WTC11 (cell line): Measurements from ENCODE around the gene BNC2. TPM values are rescaled to one million over a fixed set of nuclear protein-coding genes. Genes with fewer than 3 reads are reported as not detected.

Experiments
- ATAC-seq: fragments of 200-7000 bp; cut with Tn5 transposase; 2 replicates; pipeline ENCODE4 v1.10.0; 2021; ENCODE audit warnings: mild to moderate bottlenecking, moderate library complexity
- CTCF ChIA-PET: fragments of 300-600 bp; sonication (Branson Sonifier 250); formaldehyde crosslinking; loops from one replicate; lab custom pipeline; 2021; ENCODE audit warnings: antibody characterized with exemption; lab: Charles Lee
- POLR2A ChIA-PET: fragments of 350-600 bp; sonication (Branson Sonifier 250); formaldehyde crosslinking; loops from one replicate; lab custom pipeline; 2021; ENCODE audit warnings: antibody characterized with exemption; lab: Charles Lee
- DNase-seq: peaks from one replicate; pipeline ENCODE4 v3.0.0; 2021; ENCODE audit warnings: low spot score
- H3K27ac Mint-ChIP-seq: 2 replicates; pipeline ENCODE4 v1.8.0; 2021; ENCODE audit warnings: mixed read lengths
- H3K27me3 Mint-ChIP-seq: 2 replicates; pipeline ENCODE4 v1.8.0; 2021; ENCODE audit warnings: low read depth, mild to moderate bottlenecking, moderate library complexity, mixed read lengths
- H3K36me3 Mint-ChIP-seq: 2 replicates; pipeline ENCODE4 v1.8.0; 2021; ENCODE audit warnings: mixed read lengths
- H3K4me1 Mint-ChIP-seq: 2 replicates; pipeline ENCODE4 v1.8.0; 2022; ENCODE audit warnings: mixed read lengths
- H3K4me3 Mint-ChIP-seq: 2 replicates; pipeline ENCODE4 v1.8.0; 2021; ENCODE audit warnings: mild to moderate bottlenecking, moderate library complexity, mixed read lengths
- H3K9me3 Mint-ChIP-seq: 2 replicates; pipeline ENCODE4 v1.8.0; 2021; ENCODE audit warnings: mixed read lengths
- E2F1 ChIP-seq: sonication (generic); formaldehyde crosslinking; IDR thresholded peaks from 2 replicates; pipeline ENCODE4 v1.8.0; 2022; ENCODE audit warnings: mild to moderate bottlenecking, missing genetic modification reagents
- ERG ChIP-seq: fragments of 250-450 bp; sonication (Bioruptor Pico); IDR thresholded peaks from 2 replicates; pipeline ENCODE4 v1.8.0; 2021; ENCODE audit warnings: mild to moderate bottlenecking
- FOXP1 ChIP-seq: sonication (generic); formaldehyde crosslinking; IDR thresholded peaks from 2 replicates; pipeline ENCODE4 v1.8.0; 2022; ENCODE audit warnings: missing genetic modification reagents, mild to moderate bottlenecking, moderate library complexity, borderline replicate concordance
- GABPB1 ChIP-seq: sonication (generic); formaldehyde crosslinking; IDR thresholded peaks from 2 replicates; pipeline ENCODE4 v1.8.1; 2023; ENCODE audit warnings: mild to moderate bottlenecking, missing genetic modification reagents
- IRF1 ChIP-seq: sonication (generic); formaldehyde crosslinking; IDR thresholded peaks from 2 replicates; pipeline ENCODE4 v1.8.0; 2023; ENCODE audit warnings: missing genetic modification reagents
- IRF2 ChIP-seq: sonication (generic); formaldehyde crosslinking; IDR thresholded peaks from 2 replicates; pipeline ENCODE4 v1.8.0; 2022; ENCODE audit warnings: low read depth, missing genetic modification reagents, borderline replicate concordance
- JAZF1 ChIP-seq: fragments of 250-450 bp; sonication (Bioruptor Pico); IDR thresholded peaks from 2 replicates; pipeline ENCODE4 v1.9.0; 2021; ENCODE audit warnings: moderate library complexity, mild to moderate bottlenecking, inconsistent platforms
- MAX ChIP-seq: sonication (generic); formaldehyde crosslinking; IDR thresholded peaks from 2 replicates; pipeline ENCODE4 v1.8.0; 2022; ENCODE audit warnings: mild to moderate bottlenecking, missing genetic modification reagents
- NFATC4 ChIP-seq: fragments of 250-450 bp; sonication (Bioruptor Pico); IDR thresholded peaks from 2 replicates; pipeline ENCODE4 v1.9.0; 2021; ENCODE audit warnings: mild to moderate bottlenecking
- NR1H2 ChIP-seq: sonication (generic); formaldehyde crosslinking; IDR thresholded peaks from 2 replicates; pipeline ENCODE4 v1.9.0; 2021; ENCODE audit warnings: mild to moderate bottlenecking, moderate library complexity, missing genetic modification reagents
- NR2C2 ChIP-seq: sonication (generic); formaldehyde crosslinking; IDR thresholded peaks from 2 replicates; pipeline ENCODE4 v1.8.0; 2022; ENCODE audit warnings: mild to moderate bottlenecking, missing genetic modification reagents
- NR3C1 ChIP-seq: sonication (generic); formaldehyde crosslinking; conservative IDR thresholded peaks from 2 replicates; pipeline ENCODE4 v1.8.1; 2023; ENCODE audit warnings: low read depth, mild to moderate bottlenecking, missing genetic modification reagents
- PRRX2 ChIP-seq: fragments of 250-450 bp; sonication (Bioruptor Pico); IDR thresholded peaks from 2 replicates; pipeline ENCODE4 v1.8.0; 2021; ENCODE audit warnings: mild to moderate bottlenecking
- TEAD1 ChIP-seq: sonication (generic); formaldehyde crosslinking; IDR thresholded peaks from 2 replicates; pipeline ENCODE4 v1.8.0; 2022; ENCODE audit warnings: mild to moderate bottlenecking, missing genetic modification reagents
- TEAD4 ChIP-seq: sonication (generic); formaldehyde crosslinking; IDR thresholded peaks from 2 replicates; pipeline ENCODE4 v1.8.0; 2022; ENCODE audit warnings: mild to moderate bottlenecking, missing genetic modification reagents
- TP53 ChIP-seq: sonication (generic); formaldehyde crosslinking; IDR thresholded peaks from 2 replicates; pipeline ENCODE4 v1.8.1; 2023; ENCODE audit warnings: mild to moderate bottlenecking, missing genetic modification reagents
- ZMAT4 ChIP-seq: fragments of 250-450 bp; sonication (Bioruptor Pico); IDR thresholded peaks from 2 replicates; pipeline ENCODE4 v1.9.0; 2021; ENCODE audit warnings: mild to moderate bottlenecking
- ZNF138 ChIP-seq: sonication (generic); formaldehyde crosslinking; conservative IDR thresholded peaks from 2 replicates; pipeline ENCODE4 v1.8.1; 2022; ENCODE audit warnings: mild to moderate bottlenecking, moderate library complexity, missing genetic modification reagents
- ZNF263 ChIP-seq: sonication (generic); formaldehyde crosslinking; IDR thresholded peaks from 2 replicates; pipeline ENCODE4 v1.8.1; 2022; ENCODE audit warnings: low read depth, mild to moderate bottlenecking, moderate library complexity, missing genetic modification reagents
- ZNF281 ChIP-seq: sonication (generic); formaldehyde crosslinking; IDR thresholded peaks from 2 replicates; pipeline ENCODE4 v1.8.0; 2023; ENCODE audit warnings: mild to moderate bottlenecking, missing genetic modification reagents
- ZNF317 ChIP-seq: sonication (generic); formaldehyde crosslinking; IDR thresholded peaks from 2 replicates; pipeline ENCODE4 v1.8.1; 2023; ENCODE audit warnings: low read depth, mild to moderate bottlenecking, moderate library complexity, missing genetic modification reagents, borderline replicate concordance
- ZNF396 ChIP-seq: fragments of 250-450 bp; sonication (Bioruptor Pico); IDR thresholded peaks from 2 replicates; pipeline ENCODE4 v1.8.0; 2021; ENCODE audit warnings: mild to moderate bottlenecking, moderate library complexity, borderline replicate concordance
- ZNF425 ChIP-seq: fragments of 250-450 bp; sonication (Bioruptor Pico); conservative IDR thresholded peaks from 2 replicates; pipeline ENCODE4 v1.9.0; 2021; ENCODE audit warnings: mild to moderate bottlenecking
- ZNF671 ChIP-seq: fragments of 250-450 bp; sonication (Bioruptor Pico); IDR thresholded peaks from 2 replicates; pipeline ENCODE4 v1.8.0; 2021; ENCODE audit warnings: mild to moderate bottlenecking
- ZSCAN18 ChIP-seq: fragments of 250-450 bp; sonication (Bioruptor Pico); IDR thresholded peaks from 2 replicates; pipeline ENCODE4 v2.1.2; 2022; ENCODE audit warnings: mild to moderate bottlenecking, moderate library complexity
- total RNA-seq: library from RNA; stranded (reverse); gene quantifications from 3 replicates; pipeline ENCODE4 v1.2.3, GENCODE V29; 2021

Gene BNC2
- total RNA-seq, 1 experiment from 2014 or later, result 33.3 TPM

GRCh38 chr9:16510482-16510881, 360.0 kb downstream of the BNC2 start:
- Mint-ChIP-seq H3K4me3 (no peak overlapping the region), H3K4me1 (peaks cover 48% of the 10 kb centered on the region), H3K27ac (peak overlapping the region; percentile 51), H3K36me3 (no peaks in the 10 kb centered on the region), H3K27me3 (no peaks in the 10 kb centered on the region), H3K9me3 (no peaks in the 10 kb centered on the region)
- ChIA-PET POLR2A (no interaction called here), CTCF (no interaction called here)
- TF ChIP-seq TP53 (no peak), ZNF425 (CRISPR knock-in tag) (no peak), NR3C1 (CRISPR knock-in tag) (no peak), GABPB1 (CRISPR knock-in tag) (no peak), E2F1 (CRISPR knock-in tag) (no peak), JAZF1 (no peak), ZNF281 (CRISPR knock-in tag) (no peak), ZSCAN18 (CRISPR knock-in tag) (no peak), ZNF263 (no peak), ZNF138 (no peak)
- DNase-seq (no peak), ATAC-seq (no peak)

- ATAC-seq (no peak), DNase-seq (no peak)
- peak overlapping the region; percentile 51 for H3K27ac Mint-ChIP-seq
- H3K4me1 Mint-ChIP-seq, result peaks cover 47% of the 10 kb centered on the region
- ChIA-PET POLR2A (interaction anchor here (0.6 kb wide), 1 partner anchor 1145 kb away, joined by 3 read pairs; no protein-coding TSS in a partner anchor), CTCF (no interaction called here)
- H3K9me3 Mint-ChIP-seq, result no peaks in the 10 kb centered on the region
- H3K4me3 Mint-ChIP-seq, result no peak overlapping the region
- H3K36me3 Mint-ChIP-seq, result no peaks in the 10 kb centered on the region
- H3K27me3 Mint-ChIP-seq, result no peaks in the 10 kb centered on the region
- TF ChIP-seq ZNF396 (CRISPR knock-in tag) (no peak), ERG (CRISPR knock-in tag) (no peak), PRRX2 (CRISPR knock-in tag) (no peak), ZMAT4 (CRISPR knock-in tag) (no peak), TEAD1 (CRISPR knock-in tag) (no peak), NFATC4 (CRISPR knock-in tag) (no peak), TEAD4 (CRISPR knock-in tag) (no peak), MAX (CRISPR knock-in tag) (no peak), ZNF671 (no peak), FOXP1 (no peak), IRF2 (no peak), ZNF317 (CRISPR knock-in tag) (no peak), ZSCAN18 (CRISPR knock-in tag) (no peak), NR2C2 (CRISPR knock-in tag) (no peak), NR1H2 (CRISPR knock-in tag) (no peak), GABPB1 (CRISPR knock-in tag) (no peak), NR3C1 (CRISPR knock-in tag) (no peak), IRF1 (CRISPR knock-in tag) (no peak)
These were observed 360.5 kb downstream of the BNC2 start for GRCh38 chr9:16509997-16510396.
